Osteoblast (primary cell): ENCODE data around the gene C4B. TPM values are rescaled to one million over a fixed set of nuclear protein-coding genes. Genes with fewer than 3 reads are reported as not detected.
A peak's percentile ranks its signal among the peaks of the same experiment; 100 is the strongest.
"Not testable (repeated sequence)": the region's sequence is repeated elsewhere in the genome, so short reads cannot be mapped to it uniquely, and the experiment has no call there.

Experiments used
- DNase-seq: peaks from one replicate; pipeline ENCODE4 v3.0.0; 2011; ENCODE audit warnings: low spot score, mixed read lengths; ENCODE audit not compliant: insufficient read length; ENCODE audit errors: missing footprints
- H2AFZ ChIP-seq: 2 replicates; pipeline ENCODE4 v1.6.0; 2011; ENCODE audit warnings: mild to moderate bottlenecking, low read length
- H3K27ac ChIP-seq: 2 replicates; pipeline ENCODE4 v1.5.1; 2011; ENCODE audit warnings: mild to moderate bottlenecking, low read depth, low read length, moderate library complexity
- H3K27me3 ChIP-seq: 2 replicates; pipeline ENCODE4 v1.6.0; 2012; ENCODE audit warnings: mild to moderate bottlenecking, control low read depth, inconsistent platforms, low read length, moderate library complexity; ENCODE audit not compliant: insufficient read depth
- H3K36me3 ChIP-seq: 2 replicates; pipeline ENCODE4 v1.5.1; 2011; ENCODE audit warnings: mild to moderate bottlenecking, low read length, control low read depth, moderate library complexity; ENCODE audit not compliant: insufficient read depth
- H3K4me1 ChIP-seq: 2 replicates; pipeline ENCODE4 v1.5.1; 2011; ENCODE audit warnings: mild to moderate bottlenecking, low read length, control low read depth, moderate library complexity; ENCODE audit not compliant: insufficient read depth
- H3K4me2 ChIP-seq: 2 replicates; pipeline ENCODE4 v1.6.0; 2011; ENCODE audit warnings: mild to moderate bottlenecking, low read length; ENCODE audit not compliant: insufficient read depth
- H3K4me3 ChIP-seq: fragments of 200-600 bp; sonication (generic); 3 replicates; pipeline ENCODE4 v1.5.1; 2012; ENCODE audit warnings: mild to moderate bottlenecking, low read length, inconsistent platforms; ENCODE audit not compliant: insufficient read depth
- H3K79me2 ChIP-seq: 2 replicates; pipeline ENCODE4 v1.6.0; 2012; ENCODE audit warnings: mild to moderate bottlenecking, low read length, control low read depth, inconsistent platforms; ENCODE audit not compliant: insufficient read depth
- H3K9me3 ChIP-seq: 2 replicates; pipeline ENCODE4 v1.5.1; 2011; ENCODE audit warnings: low read depth, low read length, control low read depth
- H4K20me1 ChIP-seq: 2 replicates; pipeline ENCODE4 v1.6.0; 2012; ENCODE audit warnings: mild to moderate bottlenecking, low read length, control low read depth; ENCODE audit not compliant: insufficient read depth
- total RNA-seq: library from RNA; depleted of rRNA; stranded (reverse); fragments of >200 nt; gene quantifications from 2 replicates; pipeline ENCODE4 v1.2.3, GENCODE V29; 2012

C4B gene
- total RNA-seq, 1 donor = 6.5 TPM

DNA sequence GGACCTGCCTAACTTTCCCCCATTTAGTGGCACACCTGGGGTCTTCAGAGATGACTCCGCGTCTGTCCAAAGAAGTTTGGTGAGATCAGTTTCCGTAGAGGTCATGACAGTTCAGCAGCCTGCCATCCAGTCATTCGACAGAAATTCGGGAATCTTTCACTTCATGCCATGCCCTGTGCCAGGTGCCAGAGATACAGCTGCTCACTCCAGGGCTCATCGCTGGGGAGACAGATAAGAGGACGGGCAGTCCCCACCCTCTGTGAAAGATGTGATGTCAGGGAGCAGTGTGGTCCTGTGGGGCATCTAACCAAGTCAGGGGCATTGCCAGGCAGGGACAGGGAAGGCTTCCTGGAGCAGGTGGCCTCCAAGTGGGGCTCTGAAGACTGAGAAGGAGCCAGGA, 11.3 kb upstream of the C4B start:
- not testable (repeated sequence) for DNase-seq

DNA sequence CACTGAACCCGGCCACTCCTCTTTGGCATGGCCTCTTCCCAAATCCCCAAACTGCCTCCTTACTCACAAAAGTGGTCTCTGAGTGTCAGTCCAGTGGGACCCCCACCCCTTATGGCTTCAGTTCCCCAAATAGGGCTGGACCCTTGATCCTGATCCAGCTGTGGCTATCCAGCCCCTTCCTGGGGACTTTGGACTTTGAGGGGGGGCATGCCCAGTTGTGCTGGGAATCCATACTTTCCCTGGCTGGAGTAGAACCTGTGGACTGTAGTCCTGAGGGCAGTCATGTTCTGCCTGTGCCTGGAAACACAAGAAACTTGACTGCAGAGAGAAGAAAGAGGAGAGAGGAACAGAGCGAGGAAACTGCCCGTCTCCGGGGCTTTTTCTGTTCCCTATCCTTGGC, 10.2 kb upstream of the C4B start:
- H2AFZ ChIP-seq, H3K4me1 ChIP-seq, H3K27me3 ChIP-seq, DNase-seq, H3K79me2 ChIP-seq, H3K9me3 ChIP-seq, H3K4me3 ChIP-seq, H4K20me1 ChIP-seq, H3K36me3 ChIP-seq, H3K4me2 ChIP-seq, H3K27ac ChIP-seq: not testable (repeated sequence)

More for the DNA sequence above, 11.3 kb upstream of the C4B start:
- not testable (repeated sequence) for H2AFZ ChIP-seq, H3K79me2 ChIP-seq, H3K9me3 ChIP-seq, H3K36me3 ChIP-seq, H4K20me1 ChIP-seq, H3K4me2 ChIP-seq, H3K4me1 ChIP-seq, H3K27ac ChIP-seq, H3K27me3 ChIP-seq, H3K4me3 ChIP-seq

- H3K4me1 ChIP-seq, H3K9me3 ChIP-seq, H3K27me3 ChIP-seq, H2AFZ ChIP-seq, H3K27ac ChIP-seq, H4K20me1 ChIP-seq, H3K4me2 ChIP-seq, H3K36me3 ChIP-seq, H3K79me2 ChIP-seq, DNase-seq, H3K4me3 ChIP-seq: not testable (repeated sequence)
These were observed 9.6 kb upstream of the C4B start for GRCh38 chr6:32004864-32005537.

- H3K4me2 ChIP-seq, H3K36me3 ChIP-seq, H3K27ac ChIP-seq, H3K4me1 ChIP-seq, H2AFZ ChIP-seq, H4K20me1 ChIP-seq, DNase-seq, H3K79me2 ChIP-seq, H3K27me3 ChIP-seq, H3K4me3 ChIP-seq, H3K9me3 ChIP-seq: not testable (repeated sequence)
These were observed 9.1 kb upstream of the C4B start for GRCh38 chr6:32005538-32005880.

DNA sequence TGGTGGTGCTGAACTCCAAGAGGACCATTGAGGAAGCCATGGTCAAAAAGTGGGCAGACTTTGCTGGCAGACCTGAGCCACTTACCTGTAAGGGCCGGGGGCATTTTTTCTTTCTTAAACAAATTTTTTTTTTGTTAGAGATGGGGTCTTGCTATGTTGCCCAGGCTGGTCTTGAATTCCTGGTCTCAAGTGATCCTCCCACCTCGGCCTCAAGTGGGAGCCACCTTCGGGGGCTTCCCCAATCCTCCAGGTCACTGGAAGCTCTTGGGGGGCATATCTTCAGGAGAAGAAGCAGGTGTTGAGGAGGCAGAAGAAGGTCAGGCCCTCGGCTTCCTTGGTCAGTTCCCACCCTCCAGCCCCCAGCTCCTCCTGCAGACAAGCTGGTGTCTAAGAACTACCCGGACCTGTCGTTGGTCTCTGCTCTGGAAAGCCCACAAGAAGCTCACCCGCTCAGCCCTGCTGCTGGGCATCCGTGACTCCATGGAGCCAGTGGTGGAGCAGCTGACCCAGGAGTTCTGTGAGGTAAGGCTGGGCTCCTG, 8.5 kb upstream of the C4B start:
- H3K27ac ChIP-seq, H3K79me2 ChIP-seq, H3K36me3 ChIP-seq, H2AFZ ChIP-seq, H4K20me1 ChIP-seq, H3K4me1 ChIP-seq, H3K4me2 ChIP-seq, H3K9me3 ChIP-seq, H3K27me3 ChIP-seq, H3K4me3 ChIP-seq: not testable (repeated sequence)
- DNase-seq = peak; percentile 45

GRCh38 chr6:32007086-32007485, 7.5 kb upstream of the C4B start:
- H3K79me2 ChIP-seq, H3K27me3 ChIP-seq, H4K20me1 ChIP-seq, H3K4me1 ChIP-seq, H3K9me3 ChIP-seq, H3K36me3 ChIP-seq, H3K4me3 ChIP-seq, H3K4me2 ChIP-seq, DNase-seq, H2AFZ ChIP-seq, H3K27ac ChIP-seq: not testable (repeated sequence)

GRCh38 chr6:32008037-32008436, 6.6 kb upstream of the C4B start:
- not testable (repeated sequence) for H3K79me2 ChIP-seq, H3K4me2 ChIP-seq, DNase-seq, H3K36me3 ChIP-seq, H3K4me3 ChIP-seq, H3K9me3 ChIP-seq, H4K20me1 ChIP-seq, H2AFZ ChIP-seq, H3K27ac ChIP-seq, H3K27me3 ChIP-seq, H3K4me1 ChIP-seq

GRCh38 chr6:32008616-32009015, 6.0 kb upstream of the C4B start:
- H3K4me1 ChIP-seq, H4K20me1 ChIP-seq: not testable (repeated sequence)

DNA sequence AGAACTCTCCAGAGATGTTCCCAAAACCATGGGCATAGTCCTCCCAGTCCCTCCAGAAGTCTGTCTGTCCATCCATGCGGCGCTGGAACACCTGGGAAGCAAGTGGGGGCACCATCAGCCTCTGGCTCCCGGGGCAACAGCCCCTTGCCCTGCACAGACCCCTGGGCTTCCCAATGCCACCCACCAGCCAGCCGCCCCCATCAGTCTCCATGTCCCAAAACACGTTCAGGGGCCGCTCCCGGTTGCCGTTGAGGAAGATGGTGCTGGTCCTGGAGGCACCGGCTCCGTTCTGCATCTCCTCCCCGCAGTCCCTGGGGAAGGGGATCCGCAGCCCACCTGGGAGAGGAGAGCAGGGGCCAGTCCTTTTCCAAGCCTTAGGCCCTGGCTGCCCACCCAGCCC, 5.1 kb upstream of the C4B start:
- not testable (repeated sequence) for H3K4me3 ChIP-seq, H3K36me3 ChIP-seq, H3K27me3 ChIP-seq, H3K79me2 ChIP-seq, H3K4me2 ChIP-seq, H2AFZ ChIP-seq, H3K4me1 ChIP-seq, H3K9me3 ChIP-seq, H4K20me1 ChIP-seq, DNase-seq, H3K27ac ChIP-seq

More at GRCh38 chr6:32008616-32009015, 6.0 kb upstream of the C4B start:
- not testable (repeated sequence) for H3K4me3 ChIP-seq, H3K4me2 ChIP-seq, H3K27ac ChIP-seq, H3K9me3 ChIP-seq, H3K36me3 ChIP-seq, H3K27me3 ChIP-seq, H3K79me2 ChIP-seq, H2AFZ ChIP-seq
- DNase-seq = peak; percentile 11
